Measurements from ENCODE around the gene ADGRV1. TPM values are rescaled to one million over a fixed set of nuclear protein-coding genes. Genes with fewer than 3 reads are reported as not detected.
A peak's percentile ranks its signal among the peaks of the same experiment; 100 is the strongest.

Gene ADGRV1
- total and polyA plus RNA-seq, 9 of the 15 experiments (the other 6 are each of a cell fraction or from before 2014, with no cell fraction given) = 21.7 to 156 (median 58.2) TPM

- TF ChIP-seq ARID4B (CRISPR knock-in tag; IDR thresholded peaks at IDR 0.05) (no peak), GTF2E2 (tag; IDR thresholded peaks at IDR 0.05) (0 out of 2 replicates have a peak, but pooled peaks have one; percentile 9), BRF1 (IDR thresholded peaks at IDR 0.05; ENCODE audit: borderline replicate concordance, extremely low read depth, insufficient read length) (no peak), CXXC5 (CRISPR knock-in tag; IDR thresholded peaks at IDR 0.05) (0 out of 2 replicates have a peak, but pooled peaks have one; percentile 29), KLF1 (tag; IDR thresholded peaks at IDR 0.05) (no peak), ZNF75A (CRISPR knock-in tag; IDR thresholded peaks at IDR 0.05) (no peak), DMBX1 (CRISPR knock-in tag; IDR thresholded peaks at IDR 0.05; ENCODE audit: borderline replicate concordance) (peak; percentile 35; the same call in 1 of the 2 replicates), ZNF696 (CRISPR knock-in tag; conservative IDR thresholded peaks at IDR 0.05) (no peak), NFRKB (IDR thresholded peaks at IDR 0.05; ENCODE audit: low read depth) (0 out of 2 replicates have a peak, but pooled peaks have one; percentile 19), ZNF445 (CRISPR knock-in tag; IDR thresholded peaks at IDR 0.05; ENCODE audit: low read depth) (no peak), KLF16 (IDR thresholded peaks at IDR 0.05) (no peak), VEZF1 (CRISPR knock-in tag; IDR thresholded peaks at IDR 0.05) (0 out of 2 replicates have a peak, but pooled peaks have one; percentile 27), ZFX (CRISPR knock-in tag; IDR thresholded peaks at IDR 0.05) (no peak), GATAD2B (IDR thresholded peaks at IDR 0.05; ENCODE audit: borderline replicate concordance) (0 out of 2 replicates have a peak, but pooled peaks have one; percentile 14), CTBP1 (IDR thresholded peaks at IDR 0.05; ENCODE audit: borderline replicate concordance) (0 out of 2 replicates have a peak, but pooled peaks have one; percentile 22), MIER1 (IDR thresholded peaks at IDR 0.05; ENCODE audit: low read depth) (no peak), HDAC3 (IDR thresholded peaks at IDR 0.05; ENCODE audit: borderline replicate concordance, partially characterized antibody) (no peak), ZNF134 (CRISPR knock-in tag; conservative IDR thresholded peaks at IDR 0.05) (no peak)
- TF ChIP-seq, protein P1, sequence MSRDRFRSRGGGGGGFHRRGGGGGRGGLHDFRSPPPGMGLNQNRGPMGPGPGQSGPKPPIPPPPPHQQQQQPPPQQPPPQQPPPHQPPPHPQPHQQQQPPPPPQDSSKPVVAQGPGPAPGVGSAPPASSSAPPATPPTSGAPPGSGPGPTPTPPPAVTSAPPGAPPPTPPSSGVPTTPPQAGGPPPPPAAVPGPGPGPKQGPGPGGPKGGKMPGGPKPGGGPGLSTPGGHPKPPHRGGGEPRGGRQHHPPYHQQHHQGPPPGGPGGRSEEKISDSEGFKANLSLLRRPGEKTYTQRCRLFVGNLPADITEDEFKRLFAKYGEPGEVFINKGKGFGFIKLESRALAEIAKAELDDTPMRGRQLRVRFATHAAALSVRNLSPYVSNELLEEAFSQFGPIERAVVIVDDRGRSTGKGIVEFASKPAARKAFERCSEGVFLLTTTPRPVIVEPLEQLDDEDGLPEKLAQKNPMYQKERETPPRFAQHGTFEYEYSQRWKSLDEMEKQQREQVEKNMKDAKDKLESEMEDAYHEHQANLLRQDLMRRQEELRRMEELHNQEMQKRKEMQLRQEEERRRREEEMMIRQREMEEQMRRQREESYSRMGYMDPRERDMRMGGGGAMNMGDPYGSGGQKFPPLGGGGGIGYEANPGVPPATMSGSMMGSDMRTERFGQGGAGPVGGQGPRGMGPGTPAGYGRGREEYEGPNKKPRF (IDR thresholded peaks at IDR 0.05; ENCODE audit: low read depth, low read length) = no peak
Measured at GRCh38 chr5:90613459-90613858, 54.9 kb downstream of the ADGRV1 start (continued).

Data from K562 (cell line).